GM18502 (cell line): Measurements from ENCODE around the gene PDGFC.
"Not testable (repeated sequence)": the region's sequence is repeated elsewhere in the genome, so short reads cannot be mapped to it uniquely, and the experiment has no call there.

Source experiments
- ATAC-seq: cut with Tn5 transposase; IDR thresholded peaks from one replicate; pipeline ENCODE4 v1.9.1; 2021; ENCODE audit warnings: mild to moderate bottlenecking; ENCODE audit not compliant: unreplicated experiment, poor library complexity

Gene PDGFC

DNA sequence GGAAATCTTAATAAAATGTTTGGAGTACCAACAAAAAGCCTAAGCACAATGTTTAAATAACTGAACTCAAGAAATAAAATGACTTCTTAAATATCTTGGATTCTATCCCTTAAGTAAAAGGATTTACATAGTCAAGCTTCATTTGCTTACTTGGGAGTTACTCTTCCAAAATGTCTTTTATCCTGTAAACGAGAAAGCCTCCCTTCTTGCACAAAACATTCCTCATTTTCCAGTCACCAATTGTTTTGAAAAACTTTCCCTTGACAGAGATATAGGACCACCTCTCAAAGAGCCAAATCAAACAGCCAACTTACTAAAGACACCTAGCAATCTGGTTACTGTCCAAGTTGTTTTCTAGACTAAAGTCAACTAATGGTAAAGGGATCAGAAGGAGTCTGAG is 18.6 kb downstream of the PDGFC start:
- no peak for ATAC-seq

DNA sequence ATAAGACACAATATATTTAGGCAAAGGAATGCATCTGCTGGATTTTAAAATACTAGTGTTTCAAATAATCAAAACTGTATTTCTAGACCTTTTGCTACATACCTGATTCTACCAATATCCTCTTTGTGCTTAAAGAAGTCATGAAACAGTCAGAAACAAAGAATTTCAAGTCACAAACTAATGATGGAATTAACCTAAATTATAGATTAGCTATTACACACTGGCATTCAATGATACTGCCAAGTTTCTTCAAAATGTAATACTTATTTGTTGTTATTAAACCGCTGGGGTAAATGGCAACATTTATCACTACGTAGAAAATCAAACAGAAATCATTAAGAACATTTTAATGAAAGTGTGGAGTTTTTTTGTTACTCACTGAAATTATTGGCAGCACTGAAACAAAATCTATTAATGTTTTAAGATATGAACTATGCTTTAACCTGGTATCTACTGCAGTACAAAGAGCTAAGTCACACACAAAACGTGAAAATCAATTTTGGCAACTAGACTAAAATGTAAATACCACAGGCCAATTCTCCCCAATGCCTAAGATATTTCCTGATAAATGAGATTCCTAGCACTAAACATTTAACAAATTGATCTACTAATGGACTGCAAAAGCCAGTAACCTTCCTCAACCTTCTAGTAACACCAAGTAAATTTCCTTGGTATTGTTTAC is 19.4 kb downstream of the PDGFC start:
- ATAC-seq = no peak

DNA sequence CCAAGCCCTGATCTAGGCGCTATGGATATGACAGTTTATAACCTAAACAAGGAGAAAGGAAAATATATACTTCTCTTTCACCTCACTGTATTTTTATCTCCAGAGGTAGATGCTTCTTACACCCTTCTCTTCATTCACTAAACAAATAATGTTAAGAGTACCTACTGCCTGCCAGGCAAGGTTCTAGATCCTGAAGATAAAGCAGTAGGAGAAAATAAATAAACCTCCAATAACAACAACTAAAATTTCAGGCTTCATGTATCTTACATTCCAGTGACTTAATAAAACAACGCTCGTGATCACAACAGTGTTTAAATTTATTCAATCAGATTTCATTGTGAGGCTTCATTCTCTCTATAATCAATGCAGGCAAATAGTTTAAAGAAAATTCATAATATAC is 20.7 kb downstream of the PDGFC start:
- no peak for ATAC-seq

DNA sequence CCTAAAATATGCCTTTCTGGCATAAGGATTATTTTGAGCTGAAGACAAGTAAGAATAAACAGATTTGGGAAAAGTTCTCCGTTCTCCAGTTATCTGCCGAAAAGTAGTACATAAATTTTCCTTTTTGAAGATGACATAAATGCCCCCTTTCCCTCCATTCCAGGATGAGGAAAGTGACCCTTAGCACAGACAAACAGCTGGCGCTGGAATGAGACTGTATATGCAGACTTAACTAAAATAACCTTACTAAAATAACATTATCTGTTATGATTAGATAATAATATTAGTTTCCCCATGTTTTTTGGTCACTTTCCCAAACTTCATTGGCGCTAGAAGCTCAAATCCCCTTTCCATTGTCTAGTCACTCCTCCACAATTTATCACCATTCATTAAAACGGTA is 21.5 kb downstream of the PDGFC start:
- no peak for ATAC-seq

DNA sequence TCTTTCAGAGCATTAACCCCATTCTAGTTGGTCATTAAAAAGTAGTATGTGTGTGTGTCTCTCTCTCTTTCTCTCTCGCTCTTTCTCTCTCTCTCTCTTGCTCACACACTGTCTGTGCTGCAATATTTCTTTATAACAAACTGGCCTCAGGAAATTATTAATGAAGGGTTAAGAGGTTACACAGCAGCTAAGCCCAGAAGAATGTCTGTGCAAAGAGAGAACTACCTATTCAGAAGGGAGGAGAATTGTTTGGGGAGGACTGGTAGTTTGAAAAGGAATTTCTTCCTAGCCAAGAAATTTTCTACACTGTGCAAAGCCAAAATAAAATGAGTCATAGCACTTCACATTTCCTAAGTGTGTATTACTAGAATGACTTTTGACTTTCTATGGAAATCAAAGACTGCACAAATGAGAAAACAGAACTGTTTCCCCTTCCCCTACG is 22.2 kb downstream of the PDGFC start:
- no peak for ATAC-seq

DNA sequence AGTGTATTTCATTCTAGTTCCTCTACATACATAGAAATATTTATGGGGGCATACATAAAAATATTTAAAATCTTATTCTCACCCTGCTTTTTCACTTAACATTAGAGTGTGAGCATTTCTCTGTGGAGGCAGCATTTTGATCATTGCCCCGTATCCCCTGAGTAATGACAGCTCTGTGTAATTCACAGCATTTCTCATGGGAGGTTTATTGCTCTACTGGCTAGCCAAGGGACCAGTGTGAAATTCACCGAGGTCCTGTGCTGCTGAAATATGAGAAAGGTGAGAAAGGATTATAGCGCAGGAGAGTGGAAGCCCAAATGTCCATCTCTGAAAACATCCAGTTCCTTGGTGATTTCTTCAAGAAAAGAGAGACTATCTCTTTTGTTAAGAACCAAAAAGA is 22.9 kb downstream of the PDGFC start:
- ATAC-seq = no peak

DNA sequence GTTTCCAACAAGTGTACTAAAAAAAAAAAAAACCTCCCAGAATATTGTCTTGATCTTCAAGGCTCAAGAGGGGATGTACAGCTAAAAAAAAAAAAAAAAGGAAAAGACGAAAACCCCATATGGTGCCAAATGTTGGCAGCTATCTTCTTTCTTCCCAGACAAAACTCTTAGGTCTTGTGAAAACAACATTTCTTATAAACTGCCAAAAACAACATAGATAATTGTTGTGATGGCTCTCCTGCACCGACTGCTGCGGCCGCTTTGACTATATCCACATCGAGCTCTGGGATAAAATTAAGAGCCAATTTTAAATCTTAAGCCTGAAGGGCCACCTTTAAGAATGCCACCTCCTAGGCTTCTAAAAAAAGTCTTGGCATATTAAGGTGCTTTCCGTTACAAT is 23.5 kb downstream of the PDGFC start:
- ATAC-seq = no peak

DNA sequence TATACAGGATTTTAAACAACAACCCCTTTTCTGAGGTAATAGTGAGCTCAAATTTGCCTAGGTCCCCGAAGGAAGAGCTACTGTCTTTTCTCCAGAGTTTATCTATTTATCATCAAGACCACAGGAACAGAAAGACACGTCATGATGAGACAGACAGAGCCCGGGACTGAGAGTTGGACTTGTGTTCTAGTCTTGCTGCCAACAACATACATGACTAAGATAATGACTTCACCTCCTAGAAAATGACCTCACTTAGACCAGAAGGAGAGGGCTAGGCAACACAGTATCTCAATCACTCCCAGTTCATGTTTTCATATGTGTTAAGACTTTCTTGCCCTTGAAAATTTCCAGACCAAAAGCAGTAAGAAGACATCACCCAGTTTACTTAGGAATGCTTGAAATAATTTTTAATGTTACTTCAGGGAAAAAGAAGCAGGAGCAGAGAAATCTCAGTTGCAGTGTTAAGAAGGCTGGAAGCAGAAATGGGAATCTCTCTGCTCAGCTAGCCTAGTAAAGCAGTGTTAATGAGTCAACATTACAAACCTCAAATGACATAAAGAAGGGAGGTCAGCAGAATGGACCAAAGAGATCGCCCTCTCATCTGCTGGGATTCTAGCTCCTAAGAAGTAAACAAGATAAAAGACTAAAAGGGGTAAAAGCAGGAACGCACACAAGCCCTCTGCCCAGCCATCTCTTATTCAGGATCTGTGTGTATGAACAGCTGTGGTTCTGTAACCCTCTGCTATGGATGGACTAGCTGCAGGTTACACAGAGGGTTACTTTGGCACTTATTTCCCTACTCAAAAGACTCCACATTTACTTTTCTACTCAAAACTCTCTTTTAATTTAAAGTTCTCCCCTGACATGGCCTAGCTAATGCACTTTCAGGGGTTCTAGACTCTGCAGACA is 24.8 kb downstream of the PDGFC start:
- ATAC-seq = peak; percentile 41

DNA sequence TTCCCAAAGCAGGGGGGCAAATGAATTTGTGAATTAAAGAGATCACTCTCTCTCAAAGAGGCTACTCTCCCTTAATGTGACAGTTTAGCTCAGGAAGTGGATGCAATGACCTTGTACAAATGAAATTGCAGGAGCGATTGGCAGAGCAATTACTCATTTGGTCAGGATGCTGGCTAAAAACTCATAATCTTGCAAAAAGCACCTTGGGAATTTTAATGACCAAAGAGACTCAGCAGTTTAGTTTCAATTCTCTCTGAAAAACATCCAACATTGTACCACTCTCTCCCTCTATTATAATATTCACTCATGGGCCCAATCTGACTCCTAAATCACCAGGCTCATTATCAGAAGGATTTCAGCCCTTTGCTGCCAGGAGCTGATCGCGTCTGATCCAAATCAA is 26.1 kb downstream of the PDGFC start:
- no peak for ATAC-seq

DNA sequence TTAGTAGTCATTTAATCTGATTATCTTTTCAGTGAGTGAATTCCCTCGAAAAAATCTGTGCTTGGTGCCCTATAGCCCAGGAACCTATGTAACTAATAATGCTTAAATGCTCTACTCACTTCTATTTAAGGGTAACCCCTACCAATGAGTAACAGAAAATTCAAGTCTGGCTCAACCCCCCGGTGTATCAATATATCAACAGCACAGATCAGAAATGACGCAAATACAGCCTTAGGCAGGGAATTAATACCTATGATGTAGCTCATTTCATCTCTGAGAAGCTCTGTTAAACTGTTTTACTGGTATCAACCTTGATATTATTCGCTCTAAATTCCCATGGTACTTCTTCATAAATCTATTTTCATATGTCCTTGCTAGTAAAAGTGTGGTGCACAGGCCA is 28.6 kb downstream of the PDGFC start:
- no peak for ATAC-seq

DNA sequence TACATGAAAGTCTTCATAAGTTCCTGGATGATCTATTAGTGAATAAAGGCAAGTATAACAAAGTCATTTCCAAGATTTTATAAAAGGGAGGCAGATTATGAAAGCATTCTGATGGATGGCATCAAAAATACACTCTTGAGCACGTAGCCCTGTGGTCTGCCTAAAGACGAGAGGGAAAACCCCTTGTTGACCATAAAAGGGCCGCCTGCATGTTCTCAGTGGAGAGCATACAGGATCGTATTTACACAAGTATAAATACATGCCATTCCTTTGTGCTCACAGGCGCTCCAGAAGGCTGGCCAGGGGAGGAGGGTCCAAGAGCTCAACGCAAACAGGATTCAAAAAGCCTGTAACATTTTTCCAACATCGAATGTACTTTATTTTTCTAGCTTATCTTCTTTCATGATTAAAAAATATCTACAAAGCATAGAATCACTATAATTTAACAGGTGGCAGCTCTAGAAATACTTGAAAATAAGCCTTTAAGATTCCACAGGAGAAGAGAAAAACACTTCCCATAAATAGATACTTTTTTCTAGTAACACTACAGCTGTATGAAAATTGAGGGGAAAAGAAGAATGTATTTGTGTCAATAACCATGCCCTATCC is 29.6 kb downstream of the PDGFC start:
- ATAC-seq = no peak

DNA sequence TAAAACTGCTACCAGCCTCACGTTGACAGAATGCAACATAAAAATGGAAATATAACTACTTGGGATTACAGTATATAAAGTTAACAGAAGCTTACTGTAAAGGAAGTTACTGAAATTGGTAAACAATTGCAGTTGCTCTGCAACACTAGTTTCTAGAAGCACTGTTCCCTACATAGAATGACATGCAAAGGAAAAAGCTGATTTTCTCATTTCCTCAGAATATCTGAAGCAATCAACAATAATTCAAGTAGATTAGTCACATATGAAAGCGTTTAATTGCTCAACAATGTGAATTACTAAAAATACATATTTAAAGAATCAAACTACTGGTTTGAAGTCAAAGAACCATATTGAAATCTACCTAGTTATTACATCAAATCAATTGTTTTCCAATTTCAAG is 31.8 kb downstream of the PDGFC start:
- ATAC-seq = no peak

DNA sequence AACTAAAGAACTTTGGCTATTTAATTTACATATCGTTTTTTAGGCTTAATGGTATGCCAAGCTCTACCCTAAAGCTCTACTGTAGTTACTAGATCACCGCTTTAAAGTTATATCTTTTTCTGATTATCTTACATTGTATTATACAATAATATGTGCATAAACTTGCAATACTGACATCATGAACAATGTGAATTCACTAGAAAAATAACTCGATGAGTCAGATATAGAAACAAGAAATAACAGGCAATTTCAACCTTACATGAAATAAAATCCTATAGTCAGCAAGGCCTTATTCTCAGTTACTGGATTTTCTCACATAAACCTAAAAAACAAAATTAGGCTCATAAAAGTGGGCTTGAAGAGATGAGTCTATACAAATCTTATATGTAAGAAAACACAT is 32.5 kb downstream of the PDGFC start:
- no peak for ATAC-seq

DNA sequence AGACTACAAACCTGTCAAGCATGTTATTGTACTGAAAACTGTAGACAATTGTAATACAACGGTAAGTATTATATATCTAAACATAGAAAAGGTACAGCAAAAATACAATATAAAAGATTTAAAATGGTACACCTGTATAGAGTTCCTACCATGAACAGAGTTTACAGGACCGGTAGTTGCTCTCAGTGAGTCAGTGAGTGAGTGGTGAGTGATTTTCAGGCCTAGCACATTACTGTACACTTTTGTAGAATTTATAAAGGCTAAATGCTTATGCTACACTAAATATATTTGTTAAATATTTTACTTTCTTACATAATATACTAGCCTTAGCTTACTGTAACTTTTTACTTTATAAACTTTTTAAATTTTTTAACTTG is 37.4 kb downstream of the PDGFC start:
- ATAC-seq = no peak

DNA sequence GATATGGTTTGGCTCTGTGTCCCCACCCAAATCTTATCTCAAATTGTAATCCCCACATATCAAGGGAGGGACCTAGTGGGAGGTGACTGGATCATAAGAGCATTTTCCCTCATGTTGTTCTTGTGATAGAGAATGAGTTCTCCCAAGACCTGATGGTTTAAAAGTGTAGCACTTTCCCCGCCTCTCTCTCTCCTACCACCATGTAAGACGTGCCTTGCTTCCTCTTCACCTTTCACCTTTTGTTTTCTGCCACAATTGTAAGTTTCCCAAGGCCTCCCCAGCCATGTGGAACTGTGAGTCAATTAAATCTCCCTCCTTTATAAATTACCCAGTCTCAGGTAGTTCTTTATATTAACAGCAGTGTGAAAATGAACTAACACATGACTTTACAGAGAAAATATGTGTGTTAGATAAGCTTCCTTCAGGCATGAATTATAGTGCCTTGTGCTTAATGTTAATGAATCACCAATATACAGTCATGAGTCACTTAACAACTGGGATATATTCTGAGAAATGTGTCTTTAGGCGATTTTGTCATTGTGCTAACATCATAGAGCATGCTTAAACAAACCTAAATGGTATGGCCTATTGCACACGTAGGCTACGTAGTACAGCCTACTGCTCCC is 37.9 kb downstream of the PDGFC start:
- no peak for ATAC-seq

DNA sequence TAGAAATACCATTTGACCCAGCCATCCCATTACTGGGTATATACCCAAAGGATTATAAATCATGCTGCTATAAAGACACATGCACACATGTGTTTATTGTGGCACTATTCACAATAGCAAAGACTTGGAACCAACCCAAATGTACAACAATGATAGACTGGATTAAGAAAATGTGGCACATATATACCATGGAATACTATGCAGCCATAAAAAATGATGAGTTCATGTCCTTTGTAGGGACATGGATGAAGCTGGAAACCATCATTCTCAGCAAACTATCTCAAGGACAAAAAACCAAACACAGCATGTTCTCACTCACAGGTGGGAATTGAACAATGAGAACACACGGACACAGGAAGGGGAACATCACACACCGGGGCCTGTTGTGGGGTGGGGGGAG is 39.2 kb downstream of the PDGFC start:
- not testable (repeated sequence) for ATAC-seq

DNA sequence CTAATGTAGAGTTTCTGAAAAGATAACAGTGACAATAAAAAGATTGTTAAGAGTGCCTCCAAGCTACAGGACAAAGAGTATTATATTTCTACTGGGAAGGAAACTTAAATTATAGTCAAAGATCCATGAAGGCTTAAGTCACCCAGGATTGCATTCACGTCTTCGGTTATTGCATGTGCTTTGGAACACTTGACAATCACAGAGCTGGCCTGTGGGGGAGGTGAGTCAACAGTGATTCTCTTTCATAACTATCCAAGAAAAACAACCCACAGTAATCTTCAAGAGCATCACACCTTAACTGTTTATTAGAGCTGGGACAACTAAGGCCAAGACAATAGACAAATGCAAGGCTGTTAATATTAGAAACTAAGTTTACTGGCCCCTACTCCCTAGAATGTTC is 40.3 kb downstream of the PDGFC start:
- no peak for ATAC-seq

DNA sequence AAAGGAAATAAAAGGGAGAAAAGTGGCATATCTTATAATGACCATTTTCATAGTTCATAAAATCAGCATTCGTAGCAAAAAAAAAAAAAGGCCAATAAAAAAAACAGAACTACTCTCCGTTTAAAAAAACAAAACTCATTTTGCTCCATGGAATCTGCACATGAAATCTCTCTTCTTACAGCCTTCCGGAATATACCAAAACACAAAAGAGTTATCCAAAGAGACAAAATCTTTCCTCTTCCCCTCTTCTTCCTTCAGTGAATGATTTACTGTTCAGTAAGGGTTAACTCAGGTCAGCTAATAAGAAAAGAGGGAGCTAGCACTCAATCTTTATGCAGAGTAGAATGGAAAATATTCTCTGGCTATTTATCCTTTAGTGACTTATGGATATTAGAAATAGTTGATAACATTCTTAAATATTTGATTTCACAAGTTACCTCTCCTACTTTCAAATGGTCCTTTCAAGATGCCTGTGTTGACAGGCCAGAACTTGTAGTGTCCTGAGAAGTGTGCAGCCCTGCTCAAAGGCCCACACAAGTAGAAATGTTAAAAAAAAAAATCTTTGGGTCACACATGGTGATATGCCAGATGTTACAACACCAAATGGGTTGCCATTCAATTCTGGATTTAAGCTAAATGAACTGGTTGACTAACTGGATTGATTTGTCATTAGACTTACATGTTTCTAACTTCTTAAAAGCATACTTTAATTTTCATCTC is 42.1 kb downstream of the PDGFC start:
- ATAC-seq = no peak

DNA sequence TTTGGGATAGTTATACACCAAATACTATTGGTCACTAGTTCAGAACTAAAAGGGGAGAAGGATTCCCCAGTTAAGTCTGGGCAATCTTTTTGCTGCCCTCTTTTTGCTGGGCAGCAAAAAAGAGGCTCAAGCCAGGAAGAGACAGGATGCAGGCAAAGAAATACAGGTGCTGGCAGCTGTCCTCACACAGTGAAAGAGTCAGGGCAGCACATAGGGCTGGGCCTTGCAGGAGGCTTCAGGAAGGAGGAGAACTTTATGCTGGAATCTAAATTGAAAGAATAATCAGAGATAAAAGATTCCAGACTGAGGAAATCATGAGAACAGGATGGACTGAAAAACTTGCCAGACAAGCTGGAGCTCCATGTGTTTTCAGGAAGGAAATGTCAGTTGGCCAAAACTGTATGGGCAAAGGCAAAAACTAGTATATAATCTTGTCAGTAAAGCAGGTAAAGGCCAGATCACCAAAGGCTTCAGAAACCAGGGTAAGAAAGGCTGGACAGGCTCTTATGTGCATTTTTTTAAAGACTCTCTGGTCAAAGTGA is 46.8 kb downstream of the PDGFC start:
- no peak for ATAC-seq

DNA sequence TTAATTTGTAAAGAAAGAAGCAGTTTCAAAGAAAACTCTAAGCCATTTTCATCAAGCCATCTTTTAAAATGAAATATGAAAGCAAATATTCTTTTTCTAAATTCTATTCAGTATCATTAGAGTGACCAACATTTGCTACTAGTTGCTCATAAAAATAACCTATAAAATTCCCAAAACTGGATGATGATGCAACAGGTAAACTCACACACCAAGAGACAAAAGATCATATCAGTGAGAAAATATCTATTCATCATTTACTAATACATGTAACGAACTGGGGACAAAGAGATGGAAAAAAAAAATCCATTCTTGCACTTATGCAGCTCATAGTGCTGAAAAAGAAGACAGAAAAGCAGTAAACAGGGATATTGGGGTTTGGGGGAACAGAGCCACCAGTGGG is 48.1 kb downstream of the PDGFC start:
- ATAC-seq = no peak
